Endodermal cell (in vitro differentiated cells): ENCODE results near the gene BZW1. TPM values are rescaled to one million over a fixed set of nuclear protein-coding genes. Genes with fewer than 3 reads are reported as not detected.

ENCODE experiments used
- DNase-seq: peaks from one replicate; pipeline ENCODE4 v3.0.0-alpha.2; 2017
- H3K27ac ChIP-seq: 2 replicates; pipeline ENCODE4 v1.5.1; 2013; ENCODE audit warnings: mild to moderate bottlenecking, low read depth, low read length, moderate library complexity
- H3K27me3 ChIP-seq: 2 replicates; pipeline ENCODE4 v1.6.1; 2013; ENCODE audit warnings: mild to moderate bottlenecking, low read length, moderate library complexity; ENCODE audit not compliant: insufficient read depth, control insufficient read depth, poor library complexity, severe bottlenecking
- H3K36me3 ChIP-seq: 2 replicates; pipeline ENCODE4 v1.7.0; 2013; ENCODE audit warnings: mild to moderate bottlenecking, low read length, moderate library complexity; ENCODE audit not compliant: control insufficient read depth, insufficient read depth
- H3K4me1 ChIP-seq: one replicate; pipeline ENCODE4 v1.7.0; 2013; ENCODE audit warnings: low read length; ENCODE audit not compliant: control insufficient read depth, insufficient read depth
- H3K4me3 ChIP-seq: 2 replicates; pipeline ENCODE4 v1.5.1; 2013; ENCODE audit warnings: mild to moderate bottlenecking, low read length, moderate library complexity
- H3K9ac ChIP-seq: 2 replicates; pipeline ENCODE4 v1.6.1; 2013; ENCODE audit warnings: mild to moderate bottlenecking, low read length, moderate library complexity; ENCODE audit not compliant: poor library complexity, severe bottlenecking; ENCODE audit errors: extremely low read depth
- H3K9me3 ChIP-seq: 2 replicates; pipeline ENCODE4 v1.6.1; 2013; ENCODE audit warnings: mild to moderate bottlenecking, low read length, moderate library complexity; ENCODE audit not compliant: control insufficient read depth
- H3K27ac Mint-ChIP-seq: 2 replicates; pipeline ENCODE4 v1.8.0; 2020; ENCODE audit warnings: mixed read lengths
- H3K27me3 Mint-ChIP-seq: 2 replicates; pipeline ENCODE4 v1.8.0; 2021; ENCODE audit warnings: mild to moderate bottlenecking, mixed read lengths; ENCODE audit not compliant: insufficient read depth
- H3K36me3 Mint-ChIP-seq: 2 replicates; pipeline ENCODE4 v1.8.0; 2020; ENCODE audit warnings: low read depth, mixed read lengths
- H3K4me1 Mint-ChIP-seq: 2 replicates; pipeline ENCODE4 v1.8.0; 2020; ENCODE audit warnings: mixed read lengths
- H3K4me3 Mint-ChIP-seq: 2 replicates; pipeline ENCODE4 v1.8.0; 2020; ENCODE audit warnings: mild to moderate bottlenecking, moderate library complexity, mixed read lengths
- H3K9me3 Mint-ChIP-seq: 2 replicates; pipeline ENCODE4 v1.8.0; 2020; ENCODE audit warnings: mild to moderate bottlenecking, mixed read lengths
- CTCF ChIP-seq: fragments of 200-600 bp; sonication (generic); conservative IDR thresholded peaks from 2 replicates; pipeline ENCODE4 v1.5.0; 2021; ENCODE audit warnings: antibody characterized with exemption, mild to moderate bottlenecking
- WGBS, 2 experiments: methylation state at CpG; one replicate each; pipeline versions ENCODE4 v1.1.5 to v1.1.7; 2013; ENCODE audit warnings: missing lambda C conversion rate in 2 of 2, mixed read lengths in 1 of 2; ENCODE audit not compliant: insufficient coverage in 1 of 2, insufficient read length in 1 of 2; 5-methylcytosine and 5-hydroxymethylcytosine counted together
- total RNA-seq, 2 donors: library from RNA; stranded (reverse); fragmentation: NEBNext Ultra II Directional in 1 of 2; extraction: Animal tissue kit (Norgen Biotek cat#: 25700) in 1 of 2; gene quantifications; 2 replicates in 1 of 2; 3 replicates in 1 of 2; pipeline ENCODE4 v1.2.1, GENCODE V29; 2021

BZW1 gene
- total RNA-seq, 2 donors from 2014 or later, result 314 to 323 TPM

- Histone ChIP-seq H3K4me3 (peak overlapping the region; percentile 54), H3K9ac (peak overlapping the region; percentile 34), H3K27ac (no peak overlapping the region), H3K36me3 (peaks cover 21% of the 10 kb centered on the region), H3K4me1 (no peaks in the 10 kb centered on the region), H3K27me3 (no peaks in the 10 kb centered on the region), H3K9me3 (no peaks in the 10 kb centered on the region)
- peak overlapping the region; percentile 40 for H3K27ac Mint-ChIP-seq
- peaks cover 1% of the 10 kb centered on the region for H3K27me3 Mint-ChIP-seq
- H3K9me3 Mint-ChIP-seq, result no peaks in the 10 kb centered on the region
- 90 to 93% methylated on average over 2 of the region's 2 CpGs for WGBS, 2 experiments
- DNase-seq, result peak; percentile 69
- H3K4me3 Mint-ChIP-seq, result no peak overlapping the region
- TF ChIP-seq CTCF, result no peak
- H3K4me1 Mint-ChIP-seq, result peaks cover 10% of the 10 kb centered on the region
- H3K36me3 Mint-ChIP-seq, result peaks cover 23% of the 10 kb centered on the region
These were observed 57.3 kb downstream of the BZW1 start for GRCh38 chr2:200869014-200869413.

- Mint-ChIP-seq H3K4me1 (peaks cover 8% of the 10 kb centered on the region), H3K27me3 (peaks cover 1% of the 10 kb centered on the region), H3K36me3 (peaks cover 40% of the 10 kb centered on the region), H3K27ac (no peak overlapping the region), H3K9me3 (no peaks in the 10 kb centered on the region), H3K4me3 (no peak overlapping the region)
- no peaks in the 10 kb centered on the region for H3K9me3 ChIP-seq
- H3K36me3 ChIP-seq, result peaks cover 40% of the 10 kb centered on the region
- WGBS, 2 experiments, result 70 to 98% methylated on average over 2 to 3 of the region's 3 CpGs
- no peak overlapping the region for H3K9ac ChIP-seq
- no peaks in the 10 kb centered on the region for H3K4me1 ChIP-seq
- no peaks in the 10 kb centered on the region for H3K27me3 ChIP-seq
- no peak overlapping the region for H3K27ac ChIP-seq
- no peak for TF ChIP-seq CTCF
- DNase-seq, result no peak
- H3K4me3 ChIP-seq, result no peak overlapping the region
These were observed 59.4 kb downstream of the BZW1 start for GRCh38 chr2:200871151-200871550.

GRCh38 chr2:200873560-200873959 is 61.9 kb downstream of the BZW1 start:
- WGBS, 2 experiments, result 91 to 97% methylated on average over 6 of the region's 6 CpGs
- Mint-ChIP-seq H3K27me3 (no peaks in the 10 kb centered on the region), H3K27ac (no peak overlapping the region), H3K9me3 (no peaks in the 10 kb centered on the region), H3K36me3 (peaks cover 46% of the 10 kb centered on the region), H3K4me3 (no peak overlapping the region), H3K4me1 (peaks cover 7% of the 10 kb centered on the region)
- H3K27me3 ChIP-seq, result no peaks in the 10 kb centered on the region
- H3K4me1 ChIP-seq, result no peaks in the 10 kb centered on the region
- no peak for TF ChIP-seq CTCF
- no peak overlapping the region for H3K27ac ChIP-seq
- H3K9me3 ChIP-seq, result no peaks in the 10 kb centered on the region
- no peak overlapping the region for H3K9ac ChIP-seq
- H3K4me3 ChIP-seq, result no peak overlapping the region
- no peak for DNase-seq
- peaks cover 62% of the 10 kb centered on the region for H3K36me3 ChIP-seq

Other genes starting within 250 kb of the BZW1 start
- 10 to 100 TPM in 1 of 2 donors, 1 to 10 TPM in 1; 8.8 to 15.5 TPM for gene AOX1, start 225.9 kb upstream of the BZW1 start, total RNA-seq
- 10 to 100 TPM; 54.9 to 62.8 TPM for gene CLK1, start 52.7 kb downstream of the BZW1 start, total RNA-seq
- 10 to 100 TPM; 51.2 to 60.5 TPM for gene PPIL3, start 77.2 kb downstream of the BZW1 start, total RNA-seq
- 10 to 100 TPM; 48.0 to 59.4 TPM for gene NIF3L1, start 77.5 kb downstream of the BZW1 start, total RNA-seq
- gene ORC2, start 151.8 kb downstream of the BZW1 start, total RNA-seq, result 100 to 1,000 TPM in 1 of 2 donors, 10 to 100 TPM in 1; 68.9 to 129 TPM